NB4 (cell line): ENCODE results near the gene CNTN4.

Source experiments
- DNase-seq: peaks from one replicate; pipeline ENCODE4 v3.0.0; 2010; ENCODE audit warnings: low read depth
- H3K4me3 ChIP-seq: one replicate; pipeline ENCODE4 v1.5.1; 2011; ENCODE audit warnings: mild to moderate bottlenecking, low read depth, low read length, moderate library complexity
- MYC ChIP-seq: IDR thresholded peaks from 2 replicates; pipeline ENCODE4 v1.6.1; 2011; ENCODE audit warnings: low read depth, low read length
- POLR2A ChIP-seq: IDR thresholded peaks from 2 replicates; pipeline ENCODE4 v1.6.1; 2011; ENCODE audit warnings: mild to moderate bottlenecking; ENCODE audit not compliant: insufficient read length; ENCODE audit errors: extremely low read depth
- TF ChIP-seq, protein P1 (sequence below): IDR thresholded peaks from one replicate; pipeline ENCODE4 v1.5.1; 2012; ENCODE audit warnings: low read depth, low read length
- TF ChIP-seq, protein P2 (sequence below): IDR thresholded peaks from 2 replicates; pipeline ENCODE4 v1.6.1; 2011; ENCODE audit warnings: low read depth, low read length

Gene CNTN4

DNA sequence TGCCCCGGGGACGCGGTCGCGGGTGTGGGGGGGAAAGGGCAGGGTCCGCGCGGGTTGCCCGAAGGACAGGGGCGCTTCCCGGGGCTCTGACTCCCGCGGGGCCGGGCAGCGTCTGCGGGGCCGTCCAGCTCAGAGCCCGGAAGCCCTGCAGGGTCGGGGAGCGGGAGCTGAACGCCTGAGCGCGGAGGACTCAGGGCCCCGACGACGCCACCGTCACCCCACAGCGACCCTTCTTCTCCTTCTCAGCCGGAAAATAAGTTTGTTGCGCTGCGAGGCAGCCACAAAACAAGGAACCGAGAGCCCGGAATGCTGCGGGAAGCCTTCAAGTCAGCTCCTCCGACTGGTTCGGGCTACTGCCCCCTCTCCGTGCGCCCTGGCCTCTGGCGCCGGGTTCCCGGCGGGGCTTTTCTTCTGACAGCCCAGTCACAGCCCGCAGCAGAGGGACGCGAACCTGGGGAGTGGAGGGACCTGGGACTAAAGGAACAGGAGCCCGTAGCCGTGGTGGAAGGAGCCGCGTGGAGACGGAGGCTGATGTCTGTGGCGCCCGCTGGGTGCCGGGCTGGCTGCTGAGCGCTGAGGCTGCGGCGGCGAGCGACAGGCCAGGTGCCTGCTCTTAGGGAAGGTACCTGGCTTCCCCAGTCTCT, 484 bp downstream of the CNTN4 start:
- H3K4me3 ChIP-seq: no peak overlapping the region
- no peak for DNase-seq
- TF ChIP-seq POLR2A: no peak
- TF ChIP-seq, protein P1, sequence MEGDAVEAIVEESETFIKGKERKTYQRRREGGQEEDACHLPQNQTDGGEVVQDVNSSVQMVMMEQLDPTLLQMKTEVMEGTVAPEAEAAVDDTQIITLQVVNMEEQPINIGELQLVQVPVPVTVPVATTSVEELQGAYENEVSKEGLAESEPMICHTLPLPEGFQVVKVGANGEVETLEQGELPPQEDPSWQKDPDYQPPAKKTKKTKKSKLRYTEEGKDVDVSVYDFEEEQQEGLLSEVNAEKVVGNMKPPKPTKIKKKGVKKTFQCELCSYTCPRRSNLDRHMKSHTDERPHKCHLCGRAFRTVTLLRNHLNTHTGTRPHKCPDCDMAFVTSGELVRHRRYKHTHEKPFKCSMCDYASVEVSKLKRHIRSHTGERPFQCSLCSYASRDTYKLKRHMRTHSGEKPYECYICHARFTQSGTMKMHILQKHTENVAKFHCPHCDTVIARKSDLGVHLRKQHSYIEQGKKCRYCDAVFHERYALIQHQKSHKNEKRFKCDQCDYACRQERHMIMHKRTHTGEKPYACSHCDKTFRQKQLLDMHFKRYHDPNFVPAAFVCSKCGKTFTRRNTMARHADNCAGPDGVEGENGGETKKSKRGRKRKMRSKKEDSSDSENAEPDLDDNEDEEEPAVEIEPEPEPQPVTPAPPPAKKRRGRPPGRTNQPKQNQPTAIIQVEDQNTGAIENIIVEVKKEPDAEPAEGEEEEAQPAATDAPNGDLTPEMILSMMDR: no peak
- TF ChIP-seq MYC: no peak
- TF ChIP-seq, protein P2, sequence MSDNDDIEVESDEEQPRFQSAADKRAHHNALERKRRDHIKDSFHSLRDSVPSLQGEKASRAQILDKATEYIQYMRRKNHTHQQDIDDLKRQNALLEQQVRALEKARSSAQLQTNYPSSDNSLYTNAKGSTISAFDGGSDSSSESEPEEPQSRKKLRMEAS: no peak

DNA sequence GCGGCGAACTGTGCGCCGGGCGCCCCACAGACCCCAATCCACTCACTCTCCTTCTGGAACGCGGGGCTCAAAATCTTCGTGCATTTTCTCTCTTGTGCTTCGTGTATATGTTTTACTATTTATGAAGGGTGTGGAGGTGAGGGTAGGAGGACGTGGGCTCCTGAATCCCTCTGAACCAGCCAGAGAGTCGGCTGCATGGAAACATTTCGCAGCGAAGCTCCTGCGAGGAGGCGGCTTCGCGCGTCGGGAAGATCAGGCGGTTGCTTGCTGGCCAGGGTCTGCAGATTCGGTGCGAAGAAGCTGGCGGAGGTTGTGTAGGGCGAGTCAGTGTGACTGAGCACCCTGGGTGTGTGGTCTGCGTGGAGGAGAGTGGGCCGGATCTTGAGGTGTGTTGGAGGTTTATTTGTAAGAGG, 1.1 kb downstream of the CNTN4 start:
- no peak for DNase-seq
- H3K4me3 ChIP-seq: no peak overlapping the region
- TF ChIP-seq, protein P1: no peak
- no peak for TF ChIP-seq MYC
- TF ChIP-seq, protein P2: no peak
- TF ChIP-seq POLR2A: no peak

DNA sequence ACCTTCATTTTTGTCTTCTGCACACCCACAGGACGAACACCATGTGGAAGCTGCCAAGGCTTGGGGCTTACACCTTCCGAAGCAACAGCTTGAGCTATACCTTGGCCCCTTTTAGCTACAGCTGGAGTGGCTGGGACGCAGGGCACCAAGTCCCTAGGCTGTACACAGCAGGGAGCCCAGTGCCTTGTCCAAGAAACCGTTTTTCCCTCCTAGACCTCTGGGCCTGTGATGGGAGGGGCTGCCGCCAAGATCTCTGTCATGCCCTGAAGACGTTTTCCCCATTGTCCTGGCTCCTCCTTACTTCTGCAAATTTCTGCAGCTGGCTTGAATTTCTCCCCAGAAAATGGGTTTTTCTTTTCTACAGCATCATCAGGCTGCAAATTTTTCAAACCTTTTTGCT, 7.8 kb downstream of the CNTN4 start:
- no peak for TF ChIP-seq POLR2A
- TF ChIP-seq, protein P2: no peak
- TF ChIP-seq MYC: no peak
- TF ChIP-seq, protein P1: no peak

DNA sequence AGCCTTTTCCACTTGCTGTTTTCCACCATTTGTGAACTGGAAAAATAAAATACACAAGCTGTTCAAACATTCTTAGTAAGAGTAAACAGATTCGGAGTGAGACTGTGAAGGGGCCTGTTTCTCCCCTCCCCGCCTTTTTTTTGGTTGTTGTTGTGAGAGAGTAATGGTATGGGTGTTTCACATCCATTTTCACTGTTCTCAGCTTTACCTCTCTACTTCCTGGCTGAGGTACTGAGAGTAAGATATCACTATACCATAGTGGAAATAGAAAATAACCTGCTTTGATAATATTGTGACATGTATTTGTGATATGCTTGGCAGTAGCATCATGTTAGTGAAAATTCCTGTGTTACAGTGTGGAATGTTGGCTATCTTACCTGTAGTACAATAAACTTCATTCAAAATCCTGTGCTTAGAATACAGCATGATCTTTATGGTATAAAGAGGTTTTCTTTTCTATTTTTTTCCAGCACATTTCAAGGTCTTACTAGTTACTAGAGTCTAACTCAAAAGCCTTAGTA, 12.0 kb downstream of the CNTN4 start:
- H3K4me3 ChIP-seq: no peak overlapping the region
- TF ChIP-seq, protein P2: no peak
- no peak for TF ChIP-seq MYC
- TF ChIP-seq, protein P1: no peak
- no peak for TF ChIP-seq POLR2A
- DNase-seq: no peak

More for the DNA sequence above, 7.8 kb downstream of the CNTN4 start:
- H3K4me3 ChIP-seq: no peak overlapping the region
- DNase-seq: no peak

DNA sequence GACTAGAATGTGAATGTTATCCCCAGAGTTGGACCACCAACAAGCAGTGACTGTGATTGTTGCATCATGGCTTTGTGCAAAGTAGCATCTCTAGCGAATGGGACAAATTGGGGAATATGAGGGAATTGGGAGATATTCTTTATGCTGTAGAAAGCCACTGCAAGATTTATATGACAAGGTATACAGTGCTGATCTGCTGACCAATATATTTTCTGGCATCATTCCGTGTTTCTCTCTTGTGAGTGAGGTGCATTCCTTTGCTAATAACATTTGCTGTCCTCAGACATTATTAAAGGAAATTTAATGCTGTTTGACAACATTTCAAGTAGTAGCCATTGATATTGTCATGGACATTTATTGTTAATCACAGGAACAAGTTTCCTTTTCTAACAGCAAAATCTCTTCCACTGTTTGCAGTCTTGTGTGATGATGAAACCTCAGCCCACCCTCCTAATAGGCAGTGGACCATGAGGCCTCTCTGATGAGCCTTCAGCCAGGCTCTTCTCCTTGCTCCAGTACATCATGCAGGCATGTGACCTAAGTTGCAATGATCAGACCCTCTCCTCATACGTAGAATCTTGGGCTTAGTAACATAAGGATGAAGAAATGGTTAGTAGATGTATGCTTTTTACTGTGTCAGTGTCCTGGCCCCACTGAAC, 16.1 kb downstream of the CNTN4 start:
- TF ChIP-seq MYC: no peak
- no peak overlapping the region for H3K4me3 ChIP-seq
- DNase-seq: no peak

DNA sequence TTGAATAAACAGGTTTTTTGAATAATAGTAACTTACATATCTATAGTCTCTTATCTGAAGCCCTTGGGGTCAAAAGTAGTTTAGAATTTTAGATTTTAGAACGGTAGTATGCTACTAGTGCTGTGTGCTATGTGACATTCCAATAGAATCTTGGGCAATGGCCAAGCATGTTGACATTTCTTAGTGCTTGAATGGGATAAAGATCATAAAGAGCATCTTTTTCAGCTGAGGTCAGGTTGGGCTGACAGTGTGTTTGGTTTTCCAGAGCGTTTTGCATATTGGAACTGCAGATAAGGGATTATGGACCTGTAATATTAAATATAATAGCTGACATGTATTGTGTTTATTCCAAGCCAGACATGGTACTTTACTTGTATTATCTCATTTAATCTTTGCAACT, 32.1 kb downstream of the CNTN4 start:
- H3K4me3 ChIP-seq: no peak overlapping the region
- no peak for DNase-seq
- TF ChIP-seq MYC (no peak), POLR2A (no peak)
- TF ChIP-seq, protein P2: no peak
- TF ChIP-seq, protein P1: no peak
